Esophagus muscularis mucosa (tissue), 4 donors: ENCODE measurements around the gene KCTD5. TPM values are rescaled to one million over a fixed set of nuclear protein-coding genes. Genes with fewer than 3 reads are reported as not detected.

Experiments used
- DNase-seq: peaks from one replicate; pipeline ENCODE4 v3.0.0-alpha.2; 2017; ENCODE audit errors: extremely low spot score
- H3K27ac ChIP-seq, 4 donors: fragments of 200-600 bp; sonication (generic); replicated peaks in 1 of 4; 1 replicate in 3 of 4; 2 replicates in 1 of 4; pipeline ENCODE4 v1.5.1; 2016 to 2019; ENCODE audit warnings: mild to moderate bottlenecking in 1 of 4
- H3K27me3 ChIP-seq, 4 donors: fragments of 200-600 bp; sonication (generic); one replicate each; pipeline versions ENCODE4 v1.5.1 to v1.6.0; 2016 to 2019
- H3K36me3 ChIP-seq, 4 donors: fragments of 200-600 bp; sonication (generic); one replicate each; pipeline ENCODE4 v1.5.1; 2016 to 2019
- H3K4me1 ChIP-seq, 4 donors: fragments of 200-600 bp; sonication (generic); one replicate each; pipeline ENCODE4 v1.5.1; 2016 to 2019
- H3K4me3 ChIP-seq, 4 donors: fragments of 200-600 bp; sonication (generic); 1 replicate in 2 of 4; 2 replicates in 2 of 4; pipeline ENCODE4 v1.5.1; 2016 to 2019; ENCODE audit warnings: mild to moderate bottlenecking in 4 of 4, moderate library complexity in 1 of 4
- H3K9me3 ChIP-seq, 4 donors: fragments of 200-600 bp; sonication (generic); 1 replicate in 3 of 4; 2 replicates in 1 of 4; pipeline ENCODE4 v1.5.1; 2016 to 2019
- CTCF ChIP-seq, 3 experiments: fragments of 200-600 bp in 2 of 3; fragments of 450-650 bp in 1 of 3; sonication (generic) in 2 of 3; IDR thresholded peaks; one replicate each; pipeline ENCODE4 v1.5.1; 2017 to 2019; ENCODE audit warnings: antibody characterized with exemption in 3 of 3, mild to moderate bottlenecking in 2 of 3, moderate library complexity in 1 of 3
- EP300 ChIP-seq: sonication (generic); formaldehyde crosslinking; IDR thresholded peaks from one replicate; pipeline ENCODE4 v1.6.1; 2017; ENCODE audit warnings: antibody characterized with exemption
- POLR2A ChIP-seq: fragments of 450-650 bp; IDR thresholded peaks from one replicate; pipeline ENCODE4 v1.6.1; 2017; ENCODE audit warnings: antibody characterized with exemption, moderate library complexity, mild to moderate bottlenecking, low read depth
- POLR2AphosphoS5 ChIP-seq, 2 donors: sonication (generic); formaldehyde crosslinking; IDR thresholded peaks; one replicate each; pipeline ENCODE4 v1.6.1; 2017; ENCODE audit warnings: antibody characterized with exemption in 2 of 2
- WGBS: methylation state at CpG from one replicate; pipeline ENCODE4 v1.1.5; 2018; 5-methylcytosine and 5-hydroxymethylcytosine counted together
- intact Hi-C: fragments of 100-400 bp; cut with DNase I; formaldehyde crosslinking; loops from one replicate; pipeline ENCODE4 v1.15.1; 2023
- total RNA-seq, 4 donors: library from RNA; depleted of rRNA; stranded (reverse); fragments of >200 nt; gene quantifications; one replicate each; pipeline versions ENCODE4 v1.1.0 to v1.2.1, GENCODE V29; 2016

Gene KCTD5
- total RNA-seq, 4 donors from 2014 or later = 9.1 to 22.1 (median 15.7) TPM

DNA sequence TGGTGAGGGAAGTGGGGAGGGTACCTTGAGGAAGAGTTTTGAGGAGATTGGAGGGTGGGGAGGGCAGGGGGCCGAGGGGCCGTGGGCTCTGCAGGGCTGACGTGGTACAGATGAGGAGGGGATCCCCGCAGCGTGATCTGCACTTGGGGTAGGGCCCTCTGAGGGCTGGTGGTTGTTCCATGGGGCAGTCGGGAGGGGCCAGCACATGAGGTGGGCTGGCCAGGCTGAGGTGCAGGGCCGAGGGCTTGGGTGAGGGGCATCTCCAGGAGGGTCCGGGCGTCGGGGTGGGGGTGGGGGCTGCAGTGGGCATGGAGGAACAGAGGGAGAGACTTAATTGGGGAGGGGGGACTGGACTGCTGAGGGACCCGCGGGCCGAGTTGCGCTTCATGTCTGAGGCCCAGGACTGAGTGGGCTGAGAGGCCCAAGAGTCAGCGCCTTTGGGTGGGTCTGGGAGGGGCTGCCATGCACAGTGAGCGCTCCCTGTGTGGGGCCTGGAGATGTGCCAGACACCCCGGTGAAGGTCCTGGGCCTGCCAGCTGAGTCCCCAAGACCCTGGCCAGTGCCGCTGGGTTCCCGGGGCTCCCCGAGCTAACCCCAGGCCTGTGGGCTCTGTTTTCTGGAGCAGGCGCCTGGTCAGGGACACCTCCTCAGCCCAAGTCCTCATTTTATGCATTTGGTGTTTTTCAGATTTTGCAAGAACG is 24.4 kb downstream of the KCTD5 start:
- H3K4me1 ChIP-seq = peaks cover 0 to 9% (median 0%) of the 10 kb centered on the region in 4 donors
- intact Hi-C loops = no loop called here
- H3K36me3 ChIP-seq = peaks cover 54 to 85% (median 76%) of the 10 kb centered on the region in 4 donors
- TF ChIP-seq EP300 (no peak), CTCF (IDR thresholded peaks at IDR 0.05) (no peak), POLR2AphosphoS5 (IDR thresholded peaks at IDR 0.05) (no peak), POLR2A (no peak)
- no peak overlapping the region for H3K27ac ChIP-seq
- DNase-seq = no peak
- WGBS = 92% methylated on average over 21 of the region's 22 CpGs
- no peaks in the 10 kb centered on the region for H3K27me3 ChIP-seq
- no peak overlapping the region for H3K4me3 ChIP-seq
- H3K9me3 ChIP-seq = no peaks in the 10 kb centered on the region

GRCh38 chr16:2707368-2708289 is 25.3 kb downstream of the KCTD5 start:
- Histone ChIP-seq H3K27me3 (no peaks in the 10 kb centered on the region), H3K27ac (no peak overlapping the region), H3K4me1 (peaks cover 0 to 9% (median 0%) of the 10 kb centered on the region in 4 donors), H3K36me3 (peaks cover 45 to 77% (median 67%) of the 10 kb centered on the region in 4 donors), H3K9me3 (no peaks in the 10 kb centered on the region), H3K4me3 (no peak overlapping the region)
- no peak for TF ChIP-seq POLR2AphosphoS5 (IDR thresholded peaks at IDR 0.05)
- TF ChIP-seq POLR2A = no peak
- no peak for TF ChIP-seq EP300
- TF ChIP-seq CTCF (IDR thresholded peaks at IDR 0.05) = no peak
- 91% methylated on average over 48 of the region's 51 CpGs for WGBS
- no peak for DNase-seq
- intact Hi-C loops = no loop called here

GRCh38 chr16:2708290-2708639 is 25.9 kb downstream of the KCTD5 start:
- Histone ChIP-seq H3K27ac (no peak overlapping the region), H3K4me3 (no peak overlapping the region), H3K9me3 (no peaks in the 10 kb centered on the region), H3K36me3 (peaks cover 39 to 70% (median 61%) of the 10 kb centered on the region in 4 donors), H3K4me1 (peaks cover 0 to 9% (median 0%) of the 10 kb centered on the region in 4 donors), H3K27me3 (no peaks in the 10 kb centered on the region)
- 95% methylated on average over 14 of the region's 14 CpGs for whole genome bisulfite sequencing
- no peak for TF ChIP-seq CTCF (IDR thresholded peaks at IDR 0.05)
- intact Hi-C loops = no loop called here
- no peak for DNase-seq

DNA sequence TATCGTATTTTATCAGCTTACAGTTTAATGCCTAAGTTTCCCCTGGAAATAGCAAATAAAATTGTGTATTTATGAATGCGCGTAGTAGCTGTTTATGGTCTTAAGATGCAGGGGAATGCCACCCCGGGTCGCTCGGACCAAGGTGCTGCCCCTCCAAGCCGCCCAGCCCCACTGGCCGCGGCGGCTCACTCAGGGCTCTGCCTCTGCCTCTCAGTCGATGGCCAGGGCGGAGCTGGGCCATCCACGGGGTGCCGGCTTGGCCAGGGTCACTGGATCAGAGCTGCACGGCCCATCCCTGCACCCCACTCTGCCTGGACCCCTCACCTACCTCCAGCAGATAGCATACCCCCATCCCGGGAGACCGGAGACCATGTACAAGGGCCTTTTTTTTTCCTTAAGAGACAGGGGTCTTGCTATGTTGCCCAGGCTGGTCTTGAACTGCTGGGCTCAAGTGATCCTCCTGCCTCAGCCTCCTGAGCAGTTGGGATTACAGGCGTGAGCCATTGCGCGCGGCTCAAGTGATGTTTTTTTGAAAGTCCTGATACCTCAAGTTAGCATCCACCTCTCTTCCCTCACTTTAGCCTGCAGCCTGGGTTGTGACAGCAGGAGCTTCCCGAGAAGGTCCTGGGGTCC is 26.7 kb downstream of the KCTD5 start:
- 96% methylated on average over 17 of the region's 22 CpGs for WGBS

More for the DNA sequence above, 26.7 kb downstream of the KCTD5 start:
- no peak for TF ChIP-seq POLR2AphosphoS5 (IDR thresholded peaks at IDR 0.05)
- TF ChIP-seq POLR2A = no peak
- TF ChIP-seq EP300 = no peak
- no peak for TF ChIP-seq CTCF (IDR thresholded peaks at IDR 0.05)
- H3K27me3 ChIP-seq = no peaks in the 10 kb centered on the region
- peaks cover 32 to 62% (median 53%) of the 10 kb centered on the region in 4 donors for H3K36me3 ChIP-seq
- H3K9me3 ChIP-seq = no peaks in the 10 kb centered on the region
- no peak overlapping the region for H3K27ac ChIP-seq
- intact Hi-C loops = no loop called here
- H3K4me3 ChIP-seq = no peak overlapping the region
- H3K4me1 ChIP-seq = peaks cover 0 to 3% (median 0%) of the 10 kb centered on the region in 4 donors
- no peak for DNase-seq
